ENCODE measurements around the gene RIBC1.
"Not testable (repeated sequence)": the region's sequence is repeated elsewhere in the genome, so short reads cannot be mapped to it uniquely, and the experiment has no call there.

The RIBC1 gene

GRCh38 chrX:53422861-53423306 lies at the start of gene RIBC1:
Gene RIBC1, plus strand, starts transcription at chrX:53422873. Its CDS starts 3,404 bp downstream, at chrX:53426277.
- no peak for DNase-seq (ENCODE audit: low read depth)

- no peak for DNase-seq (ENCODE audit: low read depth)
These were observed 49.4 kb upstream of the RIBC1 start for GRCh38 chrX:53373307-53373706.

- DNase-seq (ENCODE audit: low read depth), result no peak
These were observed 48.4 kb upstream of the RIBC1 start for GRCh38 chrX:53374222-53374820.

- DNase-seq (ENCODE audit: low read depth), result no peak
These were observed 47.8 kb upstream of the RIBC1 start for GRCh38 chrX:53374923-53375322.

- DNase-seq (ENCODE audit: low read depth), result no peak
These were observed 45.8 kb upstream of the RIBC1 start for GRCh38 chrX:53376888-53377287.

- no peak for DNase-seq (ENCODE audit: low read depth)
These were observed 45.2 kb upstream of the RIBC1 start for GRCh38 chrX:53377464-53377863.

- no peak for DNase-seq (ENCODE audit: low read depth)
These were observed 43.5 kb upstream of the RIBC1 start for GRCh38 chrX:53379008-53379710.

GRCh38 chrX:53379747-53380146 lies 42.9 kb upstream of the RIBC1 start:
- DNase-seq (ENCODE audit: low read depth), result no peak

GRCh38 chrX:53383376-53384076 lies 39.1 kb upstream of the RIBC1 start:
- DNase-seq (ENCODE audit: low read depth), result no peak

GRCh38 chrX:53395605-53396298 lies 26.9 kb upstream of the RIBC1 start:
- no peak for DNase-seq (ENCODE audit: low read depth)

- no peak for DNase-seq (ENCODE audit: low read depth)
These were observed 24.5 kb upstream of the RIBC1 start for GRCh38 chrX:53398216-53398615.

GRCh38 chrX:53403535-53403934 lies 19.1 kb upstream of the RIBC1 start:
- no peak for DNase-seq (ENCODE audit: low read depth)

- DNase-seq (ENCODE audit: low read depth), result no peak
These were observed 10.2 kb upstream of the RIBC1 start for GRCh38 chrX:53412446-53412845.

GRCh38 chrX:53420351-53420750 lies 2.3 kb upstream of the RIBC1 start:
- DNase-seq (ENCODE audit: low read depth), result not testable (repeated sequence)

GRCh38 chrX:53421125-53421524 lies 1.5 kb upstream of the RIBC1 start:
- DNase-seq (ENCODE audit: low read depth), result no peak

GRCh38 chrX:53421772-53422085 lies 944 bp upstream of the RIBC1 start:
- no peak for DNase-seq (ENCODE audit: low read depth)

GRCh38 chrX:53422086-53422860 lies 400 bp upstream of the RIBC1 start, which contains the start of gene SMC1A:
Gene SMC1A, minus strand, starts transcription at chrX:53422654. Its CDS starts 54 bp downstream, at chrX:53422600.
- DNase-seq (ENCODE audit: low read depth), result peak; percentile 98

GRCh38 chrX:53429755-53430154 lies 7.1 kb downstream of the RIBC1 start:
- no peak for DNase-seq (ENCODE audit: low read depth)

GRCh38 chrX:53430231-53430630 lies 7.6 kb downstream of the RIBC1 start:
- DNase-seq (ENCODE audit: low read depth), result no peak

- DNase-seq (ENCODE audit: low read depth), result no peak
These were observed 11.3 kb downstream of the RIBC1 start, which contains the start of gene HSD17B10 for GRCh38 chrX:53433651-53434639. Gene HSD17B10, minus strand, starts transcription at chrX:53434370. Its CDS starts 25 bp downstream, at chrX:53434345.
